Stimulated activated CD8-positive, alpha-beta memory T cell treated with anti-CD3 and anti-CD28 coated beads, Interleukin-12 subunit alpha, Interleukin-12 subunit beta, amount 100 ng/mL, for 24 hours (primary cell): Measurements from ENCODE around the gene TMEM94.

Source experiments
- DNase-seq: peaks from one replicate; pipeline ENCODE4 v3.0.0-alpha.2; 2020; ENCODE audit errors: extremely low read depth

TMEM94 gene

GRCh38 chr17:75498039-75498725 is 41.7 kb downstream of the TMEM94 start:
- no peak for DNase-seq

GRCh38 chr17:75498726-75499213 is 42.3 kb downstream of the TMEM94 start:
- no peak for DNase-seq

GRCh38 chr17:75499313-75500022 is 43.0 kb downstream of the TMEM94 start:
- no peak for DNase-seq

GRCh38 chr17:75500419-75501216 is 44.2 kb downstream of the TMEM94 start:
- no peak for DNase-seq

GRCh38 chr17:75501378-75502071 is 45.1 kb downstream of the TMEM94 start:
- no peak for DNase-seq

GRCh38 chr17:75502072-75502720 is 45.8 kb downstream of the TMEM94 start:
- no peak for DNase-seq

GRCh38 chr17:75502721-75503329 is 46.4 kb downstream of the TMEM94 start:
- DNase-seq: no peak

- DNase-seq: no peak
Observed at GRCh38 chr17:75503337-75503950, 47.0 kb downstream of the TMEM94 start.

- DNase-seq: no peak
Observed at GRCh38 chr17:75503976-75504346, 47.5 kb downstream of the TMEM94 start.

- no peak for DNase-seq
Observed at GRCh38 chr17:75504347-75505151, 48.1 kb downstream of the TMEM94 start.

- DNase-seq: no peak
Observed at GRCh38 chr17:75505152-75505409, 48.6 kb downstream of the TMEM94 start.

- no peak for DNase-seq
Observed at GRCh38 chr17:75505640-75506039, 49.2 kb downstream of the TMEM94 start.

- no peak for DNase-seq
Observed at GRCh38 chr17:75506134-75506533, 49.7 kb downstream of the TMEM94 start.

GRCh38 chr17:75506888-75507287 is 50.5 kb downstream of the TMEM94 start:
- DNase-seq: no peak

- no peak for DNase-seq
Observed at GRCh38 chr17:75507733-75508719, 51.6 kb downstream of the TMEM94 start.

GRCh38 chr17:75508931-75509361 is 52.5 kb downstream of the TMEM94 start:
- no peak for DNase-seq

- DNase-seq: no peak
Observed at GRCh38 chr17:75509528-75510258, 53.3 kb downstream of the TMEM94 start.

- DNase-seq: no peak
Observed at GRCh38 chr17:75511270-75511609, 54.8 kb downstream of the TMEM94 start.
